ENCODE data around the gene MYLK2.
"Not testable (repeated sequence)": the region's sequence is repeated elsewhere in the genome, so short reads cannot be mapped to it uniquely, and the experiment has no call there.

The MYLK2 gene

GRCh38 chr20:31816221-31816620 lies 2.9 kb upstream of the MYLK2 start:
- no peak for DNase-seq

GRCh38 chr20:31817461-31817860 lies 1.7 kb upstream of the MYLK2 start:
- no peak for DNase-seq

GRCh38 chr20:31818376-31818908 lies 714 bp upstream of the MYLK2 start:
- DNase-seq, result no peak

- DNase-seq, result no peak
Measured at GRCh38 chr20:31820228-31820627, 1.1 kb downstream of the MYLK2 start.

- no peak for DNase-seq
Measured at GRCh38 chr20:31821427-31821826, 2.3 kb downstream of the MYLK2 start.

- DNase-seq, result peak; percentile 88 to 90
Measured at GRCh38 chr20:31822421-31823330, 3.5 kb downstream of the MYLK2 start.

- no peak for DNase-seq
Measured at GRCh38 chr20:31823360-31824124, 4.4 kb downstream of the MYLK2 start.

- no peak for DNase-seq
Measured at GRCh38 chr20:31824125-31824485, 4.9 kb downstream of the MYLK2 start.

- DNase-seq, result no peak
Measured at GRCh38 chr20:31824554-31825313, 5.6 kb downstream of the MYLK2 start.

GRCh38 chr20:31826074-31826473 lies 6.9 kb downstream of the MYLK2 start:
- no peak for DNase-seq

GRCh38 chr20:31827059-31827458 lies 7.9 kb downstream of the MYLK2 start:
- no peak for DNase-seq

GRCh38 chr20:31828016-31828415 lies 8.9 kb downstream of the MYLK2 start:
- DNase-seq, result not testable (repeated sequence)

GRCh38 chr20:31829731-31830130 lies 10.6 kb downstream of the MYLK2 start:
- DNase-seq, result no peak

- no peak for DNase-seq
Measured at GRCh38 chr20:31830406-31830981, 11.3 kb downstream of the MYLK2 start.

GRCh38 chr20:31831211-31831610 lies 12.1 kb downstream of the MYLK2 start:
- DNase-seq, result no peak

- DNase-seq, result no peak
Measured at GRCh38 chr20:31831771-31832306, 12.7 kb downstream of the MYLK2 start.

GRCh38 chr20:31833130-31833930 lies 14.2 kb downstream of the MYLK2 start:
- DNase-seq, result peak; percentile 21 to 33

- no peak for DNase-seq
Measured at GRCh38 chr20:31833931-31834521, 14.9 kb downstream of the MYLK2 start.

- no peak for DNase-seq
Measured at GRCh38 chr20:31835554-31835953, 16.4 kb downstream of the MYLK2 start.

- DNase-seq, result no peak
Measured at GRCh38 chr20:31835977-31836852, 17.1 kb downstream of the MYLK2 start.
